ENCODE measurements around the gene LIAS. TPM values are rescaled to one million over a fixed set of nuclear protein-coding genes. Genes with fewer than 3 reads are reported as not detected.
A peak's percentile ranks its signal among the peaks of the same experiment; 100 is the strongest.
"Not testable (repeated sequence)": the region's sequence is repeated elsewhere in the genome, so short reads cannot be mapped to it uniquely, and the experiment has no call there.

LIAS gene
- total RNA-seq, 3 donors from 2014 or later = 36.2 to 38.7 (median 36.5) TPM

DNA sequence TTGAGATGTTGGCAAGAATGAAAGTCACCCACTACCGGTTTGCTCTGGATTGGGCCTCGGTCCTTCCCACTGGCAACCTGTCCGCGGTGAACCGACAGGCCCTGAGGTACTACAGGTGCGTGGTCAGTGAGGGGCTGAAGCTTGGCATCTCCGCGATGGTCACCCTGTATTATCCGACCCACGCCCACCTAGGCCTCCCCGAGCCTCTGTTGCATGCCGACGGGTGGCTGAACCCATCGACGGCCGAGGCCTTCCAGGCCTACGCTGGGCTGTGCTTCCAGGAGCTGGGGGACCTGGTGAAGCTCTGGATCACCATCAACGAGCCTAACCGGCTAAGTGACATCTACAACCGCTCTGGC is 12.4 kb upstream of the LIAS start:
- ATAC-seq (no peak), DNase-seq (no peak)
- Mint-ChIP-seq H3K4me3 (no peak overlapping the region), H3K27me3 (ENCODE audit: low read depth) (no peaks in the 10 kb centered on the region), H3K9me3 (no peaks in the 10 kb centered on the region), H3K4me1 (ENCODE audit: low read depth) (peaks cover 2% of the 10 kb centered on the region), H3K36me3 (ENCODE audit: insufficient read depth) (peaks cover 2% of the 10 kb centered on the region)

DNA sequence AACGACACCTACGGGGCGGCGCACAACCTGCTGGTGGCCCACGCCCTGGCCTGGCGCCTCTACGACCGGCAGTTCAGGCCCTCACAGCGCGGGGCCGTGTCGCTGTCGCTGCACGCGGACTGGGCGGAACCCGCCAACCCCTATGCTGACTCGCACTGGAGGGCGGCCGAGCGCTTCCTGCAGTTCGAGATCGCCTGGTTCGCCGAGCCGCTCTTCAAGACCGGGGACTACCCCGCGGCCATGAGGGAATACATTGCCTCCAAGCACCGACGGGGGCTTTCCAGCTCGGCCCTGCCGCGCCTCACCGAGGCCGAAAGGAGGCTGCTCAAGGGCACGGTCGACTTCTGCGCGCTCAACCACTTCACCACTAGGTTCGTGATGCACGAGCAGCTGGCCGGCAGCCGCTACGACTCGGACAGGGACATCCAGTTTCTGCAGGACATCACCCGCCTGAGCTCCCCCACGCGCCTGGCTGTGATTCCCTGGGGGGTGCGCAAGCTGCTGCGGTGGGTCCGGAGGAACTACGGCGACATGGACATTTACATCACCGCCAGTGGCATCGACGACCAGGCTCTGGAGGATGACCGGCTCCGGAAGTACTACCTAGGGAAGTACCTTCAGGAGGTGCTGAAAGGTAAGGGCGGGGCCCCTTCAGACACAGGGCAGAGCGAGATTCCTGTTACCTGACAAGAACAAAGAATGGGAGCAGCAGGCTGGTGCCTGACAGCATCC is 11.8 kb upstream of the LIAS start:
- no peaks in the 10 kb centered on the region for H3K27me3 Mint-ChIP-seq (ENCODE audit: low read depth)
- peaks cover 2% of the 10 kb centered on the region for H3K4me1 Mint-ChIP-seq (ENCODE audit: low read depth)
- H3K9me3 Mint-ChIP-seq = no peaks in the 10 kb centered on the region
- H3K4me3 Mint-ChIP-seq = peak overlapping the region; percentile 54
- ATAC-seq = peak; percentile 70 to 73
- peak; percentile 41 for DNase-seq
- H3K36me3 Mint-ChIP-seq (ENCODE audit: insufficient read depth) = peaks cover 5% of the 10 kb centered on the region

DNA sequence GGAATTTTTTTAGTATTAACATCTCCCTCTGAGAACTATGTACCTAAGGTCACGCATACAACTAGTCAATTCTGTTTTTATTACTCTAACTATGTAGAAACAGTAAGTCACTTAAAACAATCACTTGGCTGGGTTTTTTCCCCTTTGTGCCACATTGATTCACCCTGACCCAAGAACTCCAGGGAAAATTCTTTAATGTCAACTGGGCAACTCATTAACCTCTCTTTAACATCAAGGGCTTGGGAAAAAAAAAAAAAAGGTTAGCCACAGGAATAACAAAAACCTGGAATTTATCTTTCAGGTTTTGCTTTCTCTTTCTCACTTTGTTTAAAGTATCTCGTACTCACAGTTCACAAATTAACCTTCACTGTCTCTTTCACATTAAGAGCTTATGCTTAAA is 8.2 kb upstream of the LIAS start:
- Mint-ChIP-seq H3K9me3 (no peaks in the 10 kb centered on the region), H3K4me1 (ENCODE audit: low read depth) (peaks cover 20% of the 10 kb centered on the region), H3K27me3 (ENCODE audit: low read depth) (no peaks in the 10 kb centered on the region), H3K4me3 (no peak overlapping the region), H3K36me3 (ENCODE audit: insufficient read depth) (peaks cover 38% of the 10 kb centered on the region)
- no peak for DNase-seq
- ATAC-seq = no peak

DNA sequence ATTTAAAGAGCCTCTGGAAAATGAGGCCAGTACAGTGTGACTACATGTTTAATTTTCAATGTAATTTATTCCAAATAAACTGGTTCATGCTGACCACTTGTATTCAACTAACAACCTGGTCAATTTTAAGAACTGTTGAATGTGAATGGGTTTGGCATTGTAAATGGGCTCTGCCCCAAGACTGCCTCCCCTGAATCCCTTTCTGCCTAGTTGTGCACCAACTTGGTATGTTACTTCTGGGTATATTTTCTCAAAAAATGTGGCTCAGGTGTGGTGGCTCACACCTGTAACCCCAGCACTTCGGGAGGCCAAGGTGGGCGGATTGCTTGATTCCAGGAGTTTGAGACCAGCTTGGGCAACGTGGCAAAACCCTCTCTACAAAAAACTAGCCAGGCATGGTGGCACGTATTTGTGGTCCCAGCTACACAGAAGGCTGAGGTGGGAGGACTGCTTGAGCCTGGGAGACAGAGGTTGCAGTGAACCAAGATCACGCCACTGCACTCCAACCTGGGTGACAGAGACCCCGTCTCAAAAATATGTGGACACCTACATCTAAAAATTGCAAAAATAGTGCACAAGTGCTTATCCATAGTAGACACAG is 7.3 kb upstream of the LIAS start:
- H3K27me3 Mint-ChIP-seq (ENCODE audit: low read depth) = no peaks in the 10 kb centered on the region
- no peak overlapping the region for H3K4me3 Mint-ChIP-seq
- no peak for DNase-seq
- H3K36me3 Mint-ChIP-seq (ENCODE audit: insufficient read depth) = peaks cover 44% of the 10 kb centered on the region
- no peak for ATAC-seq
- H3K9me3 Mint-ChIP-seq = no peaks in the 10 kb centered on the region
- peaks cover 24% of the 10 kb centered on the region for H3K4me1 Mint-ChIP-seq (ENCODE audit: low read depth)

DNA sequence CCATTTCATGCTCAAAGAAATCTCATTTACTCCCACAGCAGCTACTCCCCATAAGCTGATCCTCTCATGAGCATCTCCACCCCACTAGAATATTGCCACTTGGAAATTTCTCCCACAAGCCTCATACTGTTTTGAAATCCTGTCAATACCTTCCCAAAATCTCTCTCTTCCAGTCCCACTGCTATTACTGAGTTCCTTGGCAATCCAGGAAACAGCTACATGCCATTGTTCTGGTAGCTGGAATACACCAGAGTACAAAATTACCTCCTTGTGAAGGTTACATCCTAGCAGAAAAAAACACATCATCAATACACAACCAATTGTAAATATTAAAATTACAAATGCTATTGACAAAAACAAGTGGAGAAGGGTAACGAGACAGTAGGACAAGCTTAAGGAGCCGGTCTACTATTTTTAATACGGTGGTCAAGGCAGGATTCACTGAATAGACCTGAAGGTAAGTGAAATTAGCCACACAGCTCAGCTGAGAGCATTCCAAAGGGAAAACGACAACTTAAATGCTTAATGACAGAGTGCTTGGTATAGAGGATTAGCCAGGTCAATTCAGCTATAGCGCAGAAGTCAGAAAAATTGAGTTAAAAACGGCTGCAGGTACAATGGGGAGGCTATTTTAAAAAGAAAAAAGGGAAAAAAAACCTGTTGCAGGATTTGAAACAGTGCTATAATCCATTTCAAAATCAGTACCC is 6.5 kb upstream of the LIAS start:
- peaks cover 32% of the 10 kb centered on the region for H3K4me1 Mint-ChIP-seq (ENCODE audit: low read depth)
- no peaks in the 10 kb centered on the region for H3K27me3 Mint-ChIP-seq (ENCODE audit: low read depth)
- peaks cover 52% of the 10 kb centered on the region for H3K36me3 Mint-ChIP-seq (ENCODE audit: insufficient read depth)
- H3K9me3 Mint-ChIP-seq = no peaks in the 10 kb centered on the region
- H3K4me3 Mint-ChIP-seq = no peak overlapping the region
- ATAC-seq (no peak), DNase-seq (no peak)

DNA sequence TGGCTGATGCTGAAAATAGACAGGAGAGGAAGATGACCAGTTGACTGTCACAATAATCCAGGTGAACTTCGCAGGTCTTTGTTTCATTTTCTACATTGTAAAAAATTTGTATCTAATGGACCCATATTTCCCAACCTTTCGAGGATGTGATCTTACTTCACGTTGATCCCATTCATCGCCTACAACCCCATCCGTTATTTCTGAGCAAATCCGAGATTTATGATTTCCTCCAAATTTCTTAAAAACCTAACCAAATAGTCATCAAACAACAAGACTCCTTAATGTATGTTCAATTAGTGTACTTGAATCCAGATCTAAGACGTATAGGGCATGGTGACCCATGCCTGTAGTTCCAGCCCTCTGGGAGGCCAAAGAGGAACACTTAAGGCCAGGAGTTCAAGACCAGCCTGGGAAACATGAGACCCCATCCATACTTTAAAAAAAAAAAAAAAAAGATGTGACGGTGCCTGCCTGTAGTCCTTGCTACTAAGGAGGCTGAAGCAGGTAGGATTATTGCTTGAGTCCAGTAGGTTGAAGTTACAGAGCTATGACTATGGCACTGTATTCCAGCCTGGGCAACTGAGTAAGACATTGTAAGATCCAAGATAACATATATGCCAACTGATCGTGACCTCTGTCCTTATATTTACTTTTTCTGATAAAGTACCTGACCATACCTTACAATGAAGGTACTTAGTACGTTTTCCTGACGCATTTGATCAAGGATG is 5.8 kb upstream of the LIAS start:
- peaks cover 59% of the 10 kb centered on the region for H3K36me3 Mint-ChIP-seq (ENCODE audit: insufficient read depth)

DNA sequence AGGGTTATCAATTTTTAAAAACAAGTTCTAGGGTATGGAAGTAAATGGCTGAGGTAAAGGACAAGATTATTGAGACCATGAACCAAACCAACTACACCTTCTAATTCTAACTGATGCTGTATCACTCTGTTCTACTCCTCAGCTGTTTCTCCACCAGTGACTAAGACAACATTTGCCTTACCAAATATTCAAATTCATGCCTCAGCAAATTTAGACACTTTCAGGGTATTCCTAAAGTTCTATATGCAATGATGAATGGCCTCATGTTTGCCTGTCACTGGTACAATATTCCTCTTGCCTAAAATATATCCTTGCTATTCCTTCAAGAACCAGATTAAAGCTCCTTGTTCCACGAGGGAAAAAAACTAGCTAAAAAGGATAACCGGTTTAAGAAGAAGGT is 5.1 kb upstream of the LIAS start:
- Mint-ChIP-seq H3K27me3 (ENCODE audit: low read depth) (no peaks in the 10 kb centered on the region), H3K9me3 (no peaks in the 10 kb centered on the region), H3K4me3 (peak overlapping the region; percentile 20), H3K36me3 (ENCODE audit: insufficient read depth) (peaks cover 64% of the 10 kb centered on the region), H3K4me1 (ENCODE audit: low read depth) (peaks cover 33% of the 10 kb centered on the region)
- DNase-seq = no peak
- no peak for ATAC-seq

More for the DNA sequence above, 5.8 kb upstream of the LIAS start:
- ATAC-seq = peak in 1 of 2 donors; percentile 2
- no peak overlapping the region for H3K4me3 Mint-ChIP-seq
- H3K4me1 Mint-ChIP-seq (ENCODE audit: low read depth) = peaks cover 34% of the 10 kb centered on the region
- H3K27me3 Mint-ChIP-seq (ENCODE audit: low read depth) = no peaks in the 10 kb centered on the region
- DNase-seq = no peak
- no peaks in the 10 kb centered on the region for H3K9me3 Mint-ChIP-seq

DNA sequence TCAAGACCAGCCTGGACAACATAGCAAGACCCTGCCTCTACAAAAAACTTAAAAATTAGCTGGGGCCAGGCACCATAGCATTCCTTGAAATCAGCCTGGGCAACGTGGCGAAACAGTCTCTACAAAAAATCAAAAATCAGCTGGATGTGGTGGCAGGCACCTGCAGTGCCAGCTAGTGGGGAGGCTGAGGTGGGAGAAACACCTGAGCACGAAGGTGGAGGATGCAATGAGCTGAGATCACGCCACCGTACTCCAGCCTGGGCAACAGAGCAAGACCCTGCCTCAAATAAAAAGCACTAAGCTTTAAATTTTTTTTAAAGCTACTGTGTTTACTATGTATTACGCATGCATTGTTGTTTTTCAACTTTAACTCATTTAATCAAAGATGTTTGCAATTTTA is 3.4 kb upstream of the LIAS start:
- Mint-ChIP-seq H3K9me3 (no peaks in the 10 kb centered on the region), H3K36me3 (ENCODE audit: insufficient read depth) (peaks cover 64% of the 10 kb centered on the region), H3K4me1 (ENCODE audit: low read depth) (peaks cover 39% of the 10 kb centered on the region), H3K4me3 (peak overlapping the region; percentile 99), H3K27me3 (ENCODE audit: low read depth) (no peaks in the 10 kb centered on the region)
- ATAC-seq (no peak), DNase-seq (no peak)

DNA sequence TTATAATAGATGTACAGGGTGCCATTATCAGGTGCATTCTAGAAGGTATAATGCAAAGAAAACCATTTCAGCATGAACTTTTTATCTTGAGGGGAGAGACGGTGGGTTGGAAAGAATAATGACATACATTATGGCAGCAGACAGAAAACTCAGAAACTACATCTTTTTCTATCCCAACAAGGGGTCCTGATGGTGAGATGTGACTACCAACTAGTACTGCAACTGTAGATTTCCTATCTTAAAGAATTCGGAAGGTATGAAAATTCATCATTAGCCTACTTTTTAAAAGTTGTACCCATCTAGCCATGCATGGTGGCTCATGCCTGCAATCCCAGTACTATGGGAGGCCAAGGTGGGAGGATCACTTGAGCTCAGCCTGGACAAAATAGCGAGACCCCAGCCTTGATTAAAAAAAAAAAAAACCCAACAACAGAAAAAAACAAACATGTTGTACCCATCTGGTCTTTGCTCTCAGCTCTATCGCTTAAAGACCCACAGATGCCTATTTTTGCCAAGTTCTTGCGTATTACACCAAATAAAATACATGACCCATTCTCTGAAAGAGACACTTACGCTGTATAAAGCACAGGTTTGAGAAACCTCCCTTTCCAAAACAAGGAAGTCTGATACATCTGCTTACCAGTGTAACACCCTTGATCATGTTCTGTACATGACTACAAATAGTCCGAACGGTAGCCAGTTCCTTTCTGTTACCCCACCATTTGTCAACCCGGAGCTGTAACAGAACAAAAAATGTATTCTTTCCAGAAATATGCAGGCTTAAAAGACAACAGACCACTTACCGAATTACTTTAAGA is 1.7 kb upstream of the LIAS start:
- Mint-ChIP-seq H3K9me3 (no peaks in the 10 kb centered on the region), H3K4me1 (ENCODE audit: low read depth) (peaks cover 46% of the 10 kb centered on the region), H3K36me3 (ENCODE audit: insufficient read depth) (peaks cover 62% of the 10 kb centered on the region), H3K27me3 (ENCODE audit: low read depth) (no peaks in the 10 kb centered on the region), H3K4me3 (peak overlapping the region; percentile 99)
- ATAC-seq (no peak), DNase-seq (no peak)

DNA sequence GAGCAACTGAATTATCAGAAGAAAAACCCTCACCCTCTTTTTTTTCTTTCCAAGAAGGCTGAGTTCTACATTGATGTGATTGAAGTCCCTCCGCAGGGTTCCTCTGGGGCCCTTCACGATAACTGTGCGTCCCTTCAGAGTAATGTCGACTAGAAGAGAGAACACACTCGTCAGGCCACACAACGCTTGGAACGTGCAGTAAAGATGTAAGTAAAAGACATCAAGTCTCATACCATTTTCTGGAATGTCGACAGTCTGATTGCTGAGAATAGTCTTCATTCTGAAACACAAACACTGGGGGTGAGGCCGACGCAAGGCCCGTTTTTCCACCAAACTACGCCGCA is 723 bp upstream of the LIAS start:
- H3K4me1 Mint-ChIP-seq (ENCODE audit: low read depth) = peaks cover 43% of the 10 kb centered on the region

DNA sequence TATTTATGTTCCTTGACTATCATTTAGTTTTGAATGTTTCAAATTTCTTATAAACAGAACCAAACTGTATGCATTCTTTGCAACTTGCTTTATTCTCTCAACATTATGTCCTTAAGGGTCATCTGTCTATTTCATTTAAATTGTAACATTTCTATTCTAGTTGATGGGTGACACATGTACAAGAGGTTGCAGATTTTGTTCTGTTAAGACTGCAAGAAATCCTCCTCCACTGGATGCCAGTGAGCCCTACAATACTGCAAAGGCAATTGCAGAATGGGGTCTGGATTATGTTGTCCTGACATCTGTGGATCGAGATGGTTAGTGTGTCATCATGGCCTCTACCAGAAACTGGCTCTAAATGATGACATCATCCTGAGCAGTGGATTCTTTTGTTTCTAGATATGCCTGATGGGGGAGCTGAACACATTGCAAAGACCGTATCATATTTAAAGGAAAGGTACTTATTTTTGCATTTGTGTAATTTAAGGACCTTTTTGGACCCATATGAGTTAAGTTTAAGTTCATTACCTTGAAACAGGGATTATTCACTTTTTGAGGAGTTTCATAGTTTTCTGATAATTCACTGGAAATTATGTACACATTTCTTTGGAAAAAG is 6.1 kb downstream of the LIAS start:
- Mint-ChIP-seq H3K36me3 (ENCODE audit: insufficient read depth) (peaks cover 20% of the 10 kb centered on the region), H3K4me3 (no peak overlapping the region), H3K27me3 (ENCODE audit: low read depth) (no peaks in the 10 kb centered on the region), H3K9me3 (no peaks in the 10 kb centered on the region), H3K4me1 (ENCODE audit: low read depth) (peaks cover 13% of the 10 kb centered on the region)
- peak; percentile 62 to 67 for ATAC-seq
- DNase-seq = no peak

More for the DNA sequence above, 723 bp upstream of the LIAS start:
- not testable (repeated sequence) for H3K9me3 Mint-ChIP-seq; H3K27me3 Mint-ChIP-seq (ENCODE audit: low read depth); DNase-seq
- Mint-ChIP-seq H3K36me3 (ENCODE audit: insufficient read depth) (peaks cover 52% of the 10 kb centered on the region), H3K4me3 (peak overlapping the region; percentile 99)
- ATAC-seq = peak in 1 of 2 donors; percentile 5

DNA sequence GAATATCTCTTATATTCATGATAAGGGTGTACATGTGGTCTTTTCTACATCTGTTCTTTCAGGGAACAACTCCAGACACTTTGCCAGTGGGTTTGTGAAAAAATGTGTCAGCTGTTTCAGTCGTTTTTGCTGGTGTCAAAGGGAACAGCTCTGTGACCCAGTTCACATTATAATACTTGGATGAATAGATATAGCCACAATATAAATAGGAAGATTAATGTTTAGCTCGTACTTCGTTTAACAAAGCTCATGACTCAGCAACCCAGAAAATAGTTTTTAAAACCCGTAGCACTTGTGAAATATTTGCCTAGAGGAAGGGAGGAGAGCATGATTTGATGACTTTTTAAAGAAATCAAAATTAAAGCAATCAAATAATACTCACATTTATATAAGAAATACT is 7.9 kb downstream of the LIAS start:
- no peak for DNase-seq
- peaks cover 15% of the 10 kb centered on the region for H3K36me3 Mint-ChIP-seq (ENCODE audit: insufficient read depth)
- ATAC-seq = no peak
- H3K27me3 Mint-ChIP-seq (ENCODE audit: low read depth) = no peaks in the 10 kb centered on the region
- H3K4me3 Mint-ChIP-seq = no peak overlapping the region
- no peaks in the 10 kb centered on the region for H3K9me3 Mint-ChIP-seq
- H3K4me1 Mint-ChIP-seq (ENCODE audit: low read depth) = peaks cover 4% of the 10 kb centered on the region

DNA sequence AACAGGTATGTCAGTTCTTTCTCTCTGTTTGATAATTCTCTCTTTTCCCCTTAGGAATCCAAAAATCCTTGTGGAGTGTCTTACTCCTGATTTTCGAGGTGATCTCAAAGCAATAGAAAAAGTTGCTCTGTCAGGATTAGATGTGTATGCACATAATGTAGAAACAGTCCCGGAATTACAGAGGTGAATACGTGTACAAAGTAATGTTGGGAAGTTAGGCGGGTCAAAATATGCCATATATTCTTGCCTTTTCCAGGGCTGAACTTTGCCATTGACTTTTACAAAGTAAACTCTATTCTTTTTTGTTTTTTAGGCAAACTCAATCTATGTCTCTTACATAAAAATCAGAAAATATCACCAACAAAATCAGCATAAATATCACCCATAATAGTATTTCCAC is 8.6 kb downstream of the LIAS start:
- H3K4me1 Mint-ChIP-seq (ENCODE audit: low read depth) = peaks cover 4% of the 10 kb centered on the region
- no peak overlapping the region for H3K4me3 Mint-ChIP-seq
- DNase-seq (no peak), ATAC-seq (no peak)
- peaks cover 19% of the 10 kb centered on the region for H3K36me3 Mint-ChIP-seq (ENCODE audit: insufficient read depth)
- no peaks in the 10 kb centered on the region for H3K9me3 Mint-ChIP-seq
- H3K27me3 Mint-ChIP-seq (ENCODE audit: low read depth) = no peaks in the 10 kb centered on the region

Measured in activated T-cell treated with anti-CD3 and anti-CD28 coated beads, Interleukin-2, amount 50 U/mL, for 4 hours (primary cell).